HepG2 (cell line): ENCODE data around the gene DNAJC11. TPM values are rescaled to one million over a fixed set of nuclear protein-coding genes. Genes with fewer than 3 reads are reported as not detected.
A peak's percentile ranks its signal among the peaks of the same experiment; 100 is the strongest.

Experiments used
- ATAC-seq: fragments of 200-7000 bp; cut with Tn5 transposase; 3 replicates; pipeline ENCODE4 v1.9.1; 2020; ENCODE audit warnings: mild to moderate bottlenecking, moderate library complexity
- BruUV-seq: library from RNA; stranded (reverse); fragments of 400-500 nt; replicated peaks from 2 replicates; lab custom pipeline; 2021; lab: Mats Ljungman, UMichigan
- CTCF ChIA-PET: fragments of 300-600 bp; formaldehyde crosslinking; extraction: SDS; loops from one replicate; lab custom pipeline; 2021; ENCODE audit warnings: low total read pairs, inconsistent platforms, low intra/inter-chr PET ratio; lab: Yijun Ruan, JAX
- POLR2A ChIA-PET: fragments of 350-600 bp; sonication (Branson Sonifier 250); formaldehyde crosslinking; loops from one replicate; lab custom pipeline; 2020; ENCODE audit warnings: antibody characterized with exemption, inconsistent platforms; lab: Yijun Ruan, JAX
- DNase-seq: peaks from one replicate; pipeline ENCODE4 v3.0.0-alpha.2; 2015; ENCODE audit warnings: low spot score
- FAIRE-seq: peaks from 3 replicates; lab custom pipeline; 2011; peaks lifted over from hg19 to GRCh38; lab: Jason Lieb, UNC
- H2AFZ ChIP-seq: one replicate; pipeline ENCODE4 v1.6.1; 2011; ENCODE audit warnings: low read length, inconsistent platforms
- H3K27ac ChIP-seq: fragments of 300-600 bp; 3 replicates; pipeline ENCODE4 v1.8.0; 2011; ENCODE audit warnings: mixed run types, mild to moderate bottlenecking, mixed read lengths, low read length, inconsistent platforms; ENCODE audit not compliant: insufficient read depth; ENCODE audit errors: extremely low read length
- H3K27me3 ChIP-seq, 2 experiments: fragments of 200-600 bp in 1 of 2; 2 replicates in 1 of 2; 3 replicates in 1 of 2; pipeline versions ENCODE4 v1.6.0 to v1.8.0; 2011; ENCODE audit warnings: low read length in 2 of 2, mild to moderate bottlenecking in 2 of 2, moderate library complexity in 2 of 2, inconsistent platforms in 1 of 2; ENCODE audit not compliant: insufficient read depth in 2 of 2, control insufficient read depth in 1 of 2
- H3K36me3 ChIP-seq, 2 experiments: fragments of 200-600 bp in 1 of 2; replicated peaks in 1 of 2; 2 replicates in 1 of 2; 3 replicates in 1 of 2; pipeline versions ENCODE4 v1.5.1 to v1.8.0; 2011; ENCODE audit warnings: low read length in 2 of 2, inconsistent platforms in 1 of 2; ENCODE audit not compliant: insufficient read depth in 2 of 2, control insufficient read depth in 1 of 2
- H3K4me1 ChIP-seq: 2 replicates; pipeline ENCODE4 v1.5.1; 2012; ENCODE audit warnings: low read length, inconsistent platforms; ENCODE audit not compliant: insufficient read depth
- H3K4me2 ChIP-seq: 2 replicates; pipeline ENCODE4 v1.6.0; 2011; ENCODE audit warnings: low read depth, low read length, inconsistent platforms
- H3K4me3 ChIP-seq, 3 experiments: fragments of 200-600 bp in 1 of 3; sonication (generic), shearing (Covaris generic) in 1 of 3; replicated peaks in 1 of 3; 2 replicates each; pipeline ENCODE4 v1.5.1; 2011 to 2016; ENCODE audit warnings: low read length in 3 of 3, inconsistent platforms in 2 of 3, low read depth in 2 of 3, mild to moderate bottlenecking in 2 of 3, control low read depth in 1 of 3, mixed read lengths in 1 of 3; ENCODE audit not compliant: insufficient read depth in 1 of 3
- H3K79me2 ChIP-seq: one replicate; pipeline ENCODE4 v1.6.1; 2011; ENCODE audit warnings: low read length, inconsistent platforms; ENCODE audit not compliant: insufficient read depth
- H3K9ac ChIP-seq: 2 replicates; pipeline ENCODE4 v1.6.0; 2011; ENCODE audit warnings: mild to moderate bottlenecking, low read depth, low read length, inconsistent platforms; ENCODE audit not compliant: insufficient read depth
- H3K9me3 ChIP-seq: 2 replicates; pipeline ENCODE4 v1.5.1; 2012; ENCODE audit warnings: mild to moderate bottlenecking, low read length
- H4K20me1 ChIP-seq: 2 replicates; pipeline ENCODE4 v1.6.0; 2011; ENCODE audit warnings: inconsistent platforms, mild to moderate bottlenecking, low read length, moderate library complexity; ENCODE audit not compliant: insufficient read depth
- ARID3A ChIP-seq: IDR thresholded peaks from 2 replicates; pipeline ENCODE4 v1.6.1; 2012; ENCODE audit warnings: low read depth, low read length, improper control_type of control experiment
- CEBPB ChIP-seq: IDR thresholded peaks from 2 replicates; pipeline ENCODE4 v1.6.1; 2011; ENCODE audit warnings: low read depth, low read length, improper control_type of control experiment, borderline replicate concordance
- CTCF ChIP-seq: sonication (generic); formaldehyde crosslinking; IDR thresholded peaks from 2 replicates; pipeline ENCODE4 v1.5.0; 2020; ENCODE audit warnings: mild to moderate bottlenecking, missing genetic modification reagents, moderate library complexity
- FOXC1 ChIP-seq: sonication (generic); formaldehyde crosslinking; IDR thresholded peaks from 2 replicates; pipeline ENCODE4 v1.8.0; 2022; ENCODE audit warnings: mild to moderate bottlenecking, missing genetic modification reagents, borderline replicate concordance
- HMGXB4 ChIP-seq, 2 experiments: sonication (generic) in 1 of 2; formaldehyde crosslinking in 1 of 2; IDR thresholded peaks; 2 replicates each; pipeline versions ENCODE4 v1.4.0 to v1.6.1; 2018 to 2020; ENCODE audit warnings: missing genetic modification reagents in 2 of 2, borderline replicate concordance in 1 of 2, low read depth in 1 of 2, mild to moderate bottlenecking in 1 of 2, missing biosample characterization in 1 of 2
- MIXL1 ChIP-seq: IDR thresholded peaks from 2 replicates; pipeline ENCODE4 v1.6.1; 2016
- NFATC3 ChIP-seq: sonication (generic); formaldehyde crosslinking; IDR thresholded peaks from 2 replicates; pipeline ENCODE4 v1.5.1; 2020; ENCODE audit warnings: mild to moderate bottlenecking, missing genetic modification reagents
- PBX2 ChIP-seq: IDR thresholded peaks from 2 replicates; pipeline ENCODE4 v1.6.1; 2016; ENCODE audit warnings: control low read depth
- RAD21 ChIP-seq: fragments of 450-650 bp; formaldehyde crosslinking; IDR thresholded peaks from 2 replicates; pipeline ENCODE4 v1.5.0; 2020; ENCODE audit warnings: mild to moderate bottlenecking
- RBAK ChIP-seq: sonication (generic); formaldehyde crosslinking; IDR thresholded peaks from 2 replicates; pipeline ENCODE4 v1.5.1; 2020; ENCODE audit warnings: mild to moderate bottlenecking, missing genetic modification reagents
- RXRB ChIP-seq: IDR thresholded peaks from 2 replicates; pipeline ENCODE4 v1.6.1; 2016; ENCODE audit warnings: borderline replicate concordance, missing genetic modification reagents, missing compliant biosample characterization
- SMC3 ChIP-seq: IDR thresholded peaks from 2 replicates; pipeline ENCODE4 v1.6.1; 2011; ENCODE audit warnings: low read length, improper control_type of control experiment
- STAG1 ChIP-seq: sonication (generic); formaldehyde crosslinking; IDR thresholded peaks from 2 replicates; pipeline ENCODE4 v1.4.0; 2020; ENCODE audit warnings: missing genetic modification reagents
- XRCC5 ChIP-seq: fragments of 200-400 bp; formaldehyde crosslinking; optimal IDR thresholded peaks from 2 replicates; pipeline ENCODE3; 2017; ENCODE audit warnings: mild to moderate bottlenecking, low read length
- ZNF749 ChIP-seq: sonication (generic); formaldehyde crosslinking; IDR thresholded peaks from 2 replicates; pipeline ENCODE4 v1.8.0; 2022; ENCODE audit warnings: mild to moderate bottlenecking, missing genetic modification reagents, moderate library complexity, borderline replicate concordance
- WGBS: methylation state at CpG from one replicate; pipeline ENCODE4 v1.1.6; 2017; ENCODE audit warnings: low lambda C conversion rate; 5-methylcytosine and 5-hydroxymethylcytosine counted together
- in situ Hi-C: cut with HindIII; loops from 2 replicates; pipeline ENCODE4 v1.10.0; 2017; ENCODE audit warnings: low pct_unique_long_range_greater_than_20kb; ENCODE audit not compliant: extremely low pct_ligation_motif_present
- intact Hi-C: fragments of 100-400 bp; cut with micrococcal nuclease; formaldehyde crosslinking; loops from one replicate; pipeline ENCODE4 v1.10.0; 2022; ENCODE audit not compliant: unreplicated experiment
- polyA plus RNA-seq, 8 experiments: library from polyadenylated mRNA; depleted of rRNA in 3 of 8; stranded (reverse) in 7 of 8; unstranded in 1 of 8; fragments of >200 nt; fragmentation: Illumina TruSeq in 4 of 8; extraction: Trizol in 4 of 8; gene quantifications; 2 replicates each; pipeline versions ENCODE4 v1.2.1 to v1.2.3, GENCODE V29; 2011 to 2016; ENCODE audit warnings: low read depth in 4 of 8, missing spikeins in 1 of 8, mixed read lengths in 1 of 8; ENCODE audit not compliant: insufficient read depth in 1 of 8
- total RNA-seq, 5 experiments: library from RNA; depleted of rRNA; stranded (reverse); fragments of >200 nt; fragmentation: Illumina TruSeq; extraction: Trizol; gene quantifications; 2 replicates each; pipeline ENCODE4 v1.2.3, GENCODE V29; 2016; ENCODE audit warnings: low read depth in 1 of 5

DNAJC11 gene
- total and polyA plus RNA-seq, 2 of the 13 experiments (the other 11 are each of a cell fraction or from before 2014, with no cell fraction given): 25.1 to 47.6 TPM

GRCh38 chr1:6727535-6727934, 25.9 kb upstream of the DNAJC11 start:
- FAIRE-seq (no peak), DNase-seq (peak; percentile 59), ATAC-seq (peak; percentile 44; the same call in 2 of the 3 replicates)
- Histone ChIP-seq H4K20me1 (no peaks in the 10 kb centered on the region), H3K4me1 (peaks cover 25% of the 10 kb centered on the region), H3K4me3 (no peak overlapping the region), H3K36me3 (no peaks in the 10 kb centered on the region), H3K27me3 (peaks cover 0 to 25% of the 10 kb centered on the region in 2 experiments; a peak in 2 of 5 replicates), H3K9ac (no peak overlapping the region), H3K4me2 (no peak overlapping the region), H2AFZ (no peak overlapping the region), H3K9me3 (no peaks in the 10 kb centered on the region), H3K27ac (no peak overlapping the region), H3K79me2 (no peaks in the 10 kb centered on the region)
- TF ChIP-seq RBAK (CRISPR knock-in tag) (no peak), ZNF749 (CRISPR knock-in tag) (no peak), RAD21 (peak; percentile 55; the same call in 1 of the 2 replicates), CEBPB (0 out of 2 replicates have a peak, but pooled peaks have one; percentile 15), FOXC1 (CRISPR knock-in tag) (no peak), RXRB (CRISPR knock-in tag) (0 out of 2 replicates have a peak, but pooled peaks have one; percentile 17), MIXL1 (CRISPR knock-in tag) (peak; percentile 73; the same call in 1 of the 2 replicates), SMC3 (peak; percentile 52), NFATC3 (no peak), HMGXB4 (CRISPR knock-in tag; IDR thresholded peaks at IDR 0.05; ENCODE audit: borderline replicate concordance in 1 of 2, low read depth in 1 of 2) (0 out of 4 replicates have a peak, but pooled peaks of 1 of the 2 experiments have one; percentile 23), CTCF (peak; percentile 72), XRCC5 (peak; percentile 86), ARID3A (0 out of 2 replicates have a peak, but pooled peaks have one; percentile 45), STAG1 (CRISPR knock-in tag) (peak; percentile 73), PBX2 (CRISPR knock-in tag) (no peak)
- in situ Hi-C loops (loop anchor here (10.0 kb wide), 1 partner anchor 157 kb away; no protein-coding TSS in a partner anchor), intact Hi-C loops (loop anchor here (2.0 to 10.0 kb wide), 2 partner anchors 57 to 163 kb away; partner anchors contain the start of gene CAMTA1)
- ChIA-PET POLR2A (no interaction called here), CTCF (interaction anchor here (1.4 kb wide), 1 partner anchor 163 kb away, joined by 5 read pairs; no protein-coding TSS in a partner anchor)
- BruUV-seq: no TSS peak
- WGBS: 34% methylated on average over 6 of the region's 6 CpGs
